ENCODE data around the gene AHCY. TPM values are rescaled to one million over a fixed set of nuclear protein-coding genes. Genes with fewer than 3 reads are reported as not detected.
"Not testable (repeated sequence)": the region's sequence is repeated elsewhere in the genome, so short reads cannot be mapped to it uniquely, and the experiment has no call there.

AHCY gene
- total RNA-seq, 6 donors from 2014 or later: 41.9 to 76.8 (median 58.6) TPM

DNA sequence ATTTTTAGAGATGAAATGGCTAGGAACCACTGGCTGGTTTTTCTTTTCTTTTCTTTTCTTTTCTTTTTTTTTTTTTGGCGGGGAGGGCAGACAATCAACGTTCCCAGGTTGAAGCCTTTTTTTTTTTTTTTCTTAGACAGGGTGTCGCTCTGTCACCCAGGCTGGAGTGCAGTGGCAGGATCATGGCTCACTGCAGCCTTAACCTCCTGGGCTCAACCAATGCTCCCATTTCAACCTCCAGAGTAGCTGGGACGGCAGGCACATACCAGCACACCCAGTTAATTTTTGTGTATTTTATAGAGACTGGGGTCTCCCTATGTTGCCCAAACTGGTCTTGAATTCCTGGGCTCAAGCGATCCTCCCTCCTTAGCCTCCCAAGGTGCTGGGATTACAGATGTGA is 41.1 kb upstream of the AHCY start:
- Histone ChIP-seq H3K4me3 (no peak overlapping the region), H3K27ac (no peak overlapping the region), H3K27me3 (no peaks in the 10 kb centered on the region), H3K4me1 (no peaks in the 10 kb centered on the region), H3K9me3 (no peaks in the 10 kb centered on the region), H3K36me3 (no peaks in the 10 kb centered on the region)
- 78 to 87% methylated on average over 5 of the region's 5 CpGs for WGBS, 2 donors
- TF ChIP-seq POLR2AphosphoS5 (IDR thresholded peaks at IDR 0.05): no peak
- no peak for TF ChIP-seq POLR2A (IDR thresholded peaks at IDR 0.05)
- no peak for TF ChIP-seq EP300 (IDR thresholded peaks at IDR 0.05)
- TF ChIP-seq, protein P1, sequence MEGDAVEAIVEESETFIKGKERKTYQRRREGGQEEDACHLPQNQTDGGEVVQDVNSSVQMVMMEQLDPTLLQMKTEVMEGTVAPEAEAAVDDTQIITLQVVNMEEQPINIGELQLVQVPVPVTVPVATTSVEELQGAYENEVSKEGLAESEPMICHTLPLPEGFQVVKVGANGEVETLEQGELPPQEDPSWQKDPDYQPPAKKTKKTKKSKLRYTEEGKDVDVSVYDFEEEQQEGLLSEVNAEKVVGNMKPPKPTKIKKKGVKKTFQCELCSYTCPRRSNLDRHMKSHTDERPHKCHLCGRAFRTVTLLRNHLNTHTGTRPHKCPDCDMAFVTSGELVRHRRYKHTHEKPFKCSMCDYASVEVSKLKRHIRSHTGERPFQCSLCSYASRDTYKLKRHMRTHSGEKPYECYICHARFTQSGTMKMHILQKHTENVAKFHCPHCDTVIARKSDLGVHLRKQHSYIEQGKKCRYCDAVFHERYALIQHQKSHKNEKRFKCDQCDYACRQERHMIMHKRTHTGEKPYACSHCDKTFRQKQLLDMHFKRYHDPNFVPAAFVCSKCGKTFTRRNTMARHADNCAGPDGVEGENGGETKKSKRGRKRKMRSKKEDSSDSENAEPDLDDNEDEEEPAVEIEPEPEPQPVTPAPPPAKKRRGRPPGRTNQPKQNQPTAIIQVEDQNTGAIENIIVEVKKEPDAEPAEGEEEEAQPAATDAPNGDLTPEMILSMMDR (IDR thresholded peaks at IDR 0.05): no peak
- DNase-seq (no peak), ATAC-seq (ENCODE audit: low FRiP score in 2 of 2) (no peak)

DNA sequence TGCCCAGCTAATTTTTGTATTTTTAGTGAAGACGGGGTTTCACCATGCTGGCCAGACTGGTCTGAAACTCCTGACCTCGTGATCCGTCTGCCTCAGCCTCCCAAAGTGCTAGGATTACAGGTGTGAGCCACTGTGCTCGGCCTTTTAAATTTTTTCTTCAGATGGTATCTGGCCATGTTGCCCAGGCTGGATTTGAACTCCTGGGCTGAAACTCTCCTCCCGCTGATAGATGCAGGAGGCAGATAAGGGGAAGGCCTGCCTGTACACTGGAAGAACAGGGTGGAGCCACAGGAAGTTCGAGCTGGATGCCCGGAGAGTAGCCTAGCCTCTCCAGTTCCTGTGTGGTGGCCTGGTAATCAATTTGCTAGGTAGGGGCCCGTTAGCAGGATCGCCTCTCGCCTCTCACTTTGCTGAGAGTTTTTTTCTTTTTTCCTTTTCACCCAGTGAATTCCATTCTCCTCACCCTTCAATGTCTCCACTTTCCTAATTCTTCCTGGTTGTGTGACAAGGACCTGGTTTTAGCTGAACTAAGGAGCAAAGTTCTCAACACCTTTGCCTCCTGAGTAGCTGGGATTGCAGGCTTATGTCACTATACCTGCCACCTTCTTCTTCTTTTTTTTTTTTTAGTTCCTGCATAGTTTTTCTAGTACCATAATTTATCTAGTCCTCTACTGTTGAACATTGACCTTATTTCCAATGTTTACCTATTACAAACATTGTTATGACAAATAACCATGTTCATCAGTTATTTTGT is 40.5 kb upstream of the AHCY start:
- no peak overlapping the region for H3K4me3 ChIP-seq
- no peak for TF ChIP-seq EP300 (IDR thresholded peaks at IDR 0.05)
- TF ChIP-seq POLR2A (IDR thresholded peaks at IDR 0.05): no peak
- no peak for TF ChIP-seq POLR2AphosphoS5 (IDR thresholded peaks at IDR 0.05)
- ATAC-seq (ENCODE audit: low FRiP score in 2 of 2): no peak
- no peak for DNase-seq
- H3K36me3 ChIP-seq: no peaks in the 10 kb centered on the region
- H3K27ac ChIP-seq: no peak overlapping the region
- H3K4me1 ChIP-seq: no peaks in the 10 kb centered on the region
- no peaks in the 10 kb centered on the region for H3K9me3 ChIP-seq
- no peaks in the 10 kb centered on the region for H3K27me3 ChIP-seq
- WGBS, 2 donors: 77 to 81% methylated on average over 10 of the region's 10 CpGs

DNA sequence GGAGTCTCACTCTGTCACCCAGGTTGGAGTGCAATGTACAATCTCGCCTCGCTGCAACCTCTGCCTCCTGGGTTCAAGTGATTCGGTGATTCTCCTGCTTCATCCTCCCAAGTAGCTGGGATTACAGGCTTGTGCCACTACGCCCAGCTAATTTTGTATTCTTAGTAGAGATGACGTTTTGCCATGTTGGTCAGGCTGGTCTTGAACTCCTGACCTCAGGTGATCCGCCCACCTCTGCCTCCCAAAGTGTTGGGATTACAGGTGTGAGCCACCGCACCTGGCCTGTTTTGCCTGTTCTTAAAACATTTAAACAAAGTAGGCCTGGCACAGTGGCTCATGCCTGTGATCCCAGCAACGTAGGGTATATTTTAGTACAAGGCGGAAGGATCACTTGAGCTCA is 38.0 kb upstream of the AHCY start:
- not testable (repeated sequence) for DNase-seq; H3K36me3 ChIP-seq; H3K27ac ChIP-seq; H3K4me1 ChIP-seq; H3K4me3 ChIP-seq; H3K27me3 ChIP-seq; ATAC-seq (ENCODE audit: low FRiP score in 2 of 2); H3K9me3 ChIP-seq
- 94 to 96% methylated on average over 9 of the region's 9 CpGs for WGBS, 2 donors

DNA sequence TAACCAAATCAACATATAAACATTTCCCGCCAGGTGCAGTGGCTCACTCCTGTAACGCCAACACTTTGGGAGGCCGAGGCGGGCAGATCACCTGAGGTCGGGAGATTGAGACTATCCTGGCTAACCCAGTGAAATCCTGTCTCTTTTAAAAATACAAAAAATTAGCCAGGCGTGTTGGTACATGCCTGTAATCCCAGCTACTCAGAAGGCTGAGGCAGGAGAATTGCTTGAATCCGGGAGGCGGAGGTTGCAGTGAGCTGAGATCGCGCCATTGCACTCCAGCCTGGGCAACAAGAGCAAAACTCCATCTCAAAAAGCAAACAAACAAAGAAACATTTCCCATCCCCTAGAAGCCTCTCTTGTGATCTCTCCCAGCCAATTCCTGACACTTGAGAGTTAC is 37.6 kb upstream of the AHCY start:
- H3K4me3 ChIP-seq; DNase-seq; H3K4me1 ChIP-seq; H3K27me3 ChIP-seq; H3K9me3 ChIP-seq; H3K27ac ChIP-seq; ATAC-seq (ENCODE audit: low FRiP score in 2 of 2); H3K36me3 ChIP-seq: not testable (repeated sequence)
- 87 to 93% methylated on average over 10 of the region's 10 CpGs for WGBS, 2 donors

- H3K36me3 ChIP-seq: no peaks in the 10 kb centered on the region
- WGBS, 2 donors: 84 to 88% methylated on average over 15 of the region's 15 CpGs
- no peaks in the 10 kb centered on the region for H3K9me3 ChIP-seq
- H3K27ac ChIP-seq: no peak overlapping the region
- no peaks in the 10 kb centered on the region for H3K4me1 ChIP-seq
- no peak overlapping the region for H3K4me3 ChIP-seq
- TF ChIP-seq, protein P1 (IDR thresholded peaks at IDR 0.05): no peak
- TF ChIP-seq POLR2A (IDR thresholded peaks at IDR 0.05) (no peak), POLR2AphosphoS5 (IDR thresholded peaks at IDR 0.05) (no peak), EP300 (IDR thresholded peaks at IDR 0.05) (no peak)
- no peaks in the 10 kb centered on the region for H3K27me3 ChIP-seq
- DNase-seq: no peak
- no peak for ATAC-seq (ENCODE audit: low FRiP score in 2 of 2)
Observed at GRCh38 chr20:34337982-34338726, 35.0 kb upstream of the AHCY start.

DNA sequence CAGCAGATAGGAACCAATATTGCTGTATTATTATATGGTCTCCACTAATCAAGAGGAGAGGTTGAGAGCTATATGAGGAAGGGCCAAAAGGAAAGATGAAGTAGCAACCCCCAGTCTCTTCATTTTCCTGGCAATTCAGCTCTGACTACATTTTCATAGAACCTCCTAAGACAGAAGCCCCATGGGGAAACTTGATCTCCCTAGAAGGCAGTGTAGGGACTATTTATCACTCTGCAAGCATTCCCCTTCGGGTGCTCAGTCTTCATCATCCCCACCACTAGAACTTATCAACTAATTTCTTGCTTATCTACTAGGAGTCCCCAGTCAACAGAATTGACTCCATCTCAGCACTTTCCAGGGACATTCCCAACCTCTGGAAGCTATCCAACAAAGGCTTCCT is 34.4 kb upstream of the AHCY start:
- Histone ChIP-seq H3K27me3 (no peaks in the 10 kb centered on the region), H3K36me3 (no peaks in the 10 kb centered on the region), H3K4me1 (no peaks in the 10 kb centered on the region), H3K27ac (no peak overlapping the region), H3K9me3 (no peaks in the 10 kb centered on the region), H3K4me3 (no peak overlapping the region)
- ATAC-seq (ENCODE audit: low FRiP score in 2 of 2) (no peak), DNase-seq (no peak)
- 48 to 61% methylated on average over 1 of the region's 1 CpG for WGBS, 2 donors
- no peak for TF ChIP-seq EP300 (IDR thresholded peaks at IDR 0.05)
- no peak for TF ChIP-seq POLR2A (IDR thresholded peaks at IDR 0.05)
- TF ChIP-seq, protein P1 (IDR thresholded peaks at IDR 0.05): no peak
- no peak for TF ChIP-seq POLR2AphosphoS5 (IDR thresholded peaks at IDR 0.05)
